Activated naive CD4-positive, alpha-beta T cell treated with anti-CD3 and anti-CD28 coated beads, Interleukin-2, amount 10 ng/mL, durations not matched to agents 7 days and 5 days (primary cell): ENCODE data around the gene INKA1.
"Not testable (repeated sequence)": the region's sequence is repeated elsewhere in the genome, so short reads cannot be mapped to it uniquely, and the experiment has no call there.

Experiments used
- CTCF ChIA-PET: fragments of 350-600 bp; sonication (Branson Sonifier 250); formaldehyde crosslinking; loops from one replicate; lab custom pipeline; 2021; ENCODE audit warnings: antibody characterized with exemption; lab: Charles Lee
- DNase-seq: peaks from one replicate; pipeline ENCODE4 v3.0.0-alpha.2; 2020
- H3K27ac Mint-ChIP-seq: one replicate; pipeline ENCODE4 v1.8.0; 2021; ENCODE audit warnings: mild to moderate bottlenecking, moderate library complexity, mixed read lengths
- H3K27me3 Mint-ChIP-seq: one replicate; pipeline ENCODE4 v1.8.0; 2021; ENCODE audit warnings: mild to moderate bottlenecking, mixed read lengths
- H3K36me3 Mint-ChIP-seq: one replicate; pipeline ENCODE4 v1.8.0; 2021; ENCODE audit warnings: mixed read lengths
- H3K4me1 Mint-ChIP-seq: one replicate; pipeline ENCODE4 v1.8.0; 2021; ENCODE audit warnings: mixed read lengths
- H3K4me3 Mint-ChIP-seq: one replicate; pipeline ENCODE4 v1.8.0; 2021; ENCODE audit warnings: mild to moderate bottlenecking, moderate library complexity, mixed read lengths
- H3K9me3 Mint-ChIP-seq: one replicate; pipeline ENCODE4 v1.8.0; 2021; ENCODE audit warnings: mixed read lengths

Gene INKA1

DNA sequence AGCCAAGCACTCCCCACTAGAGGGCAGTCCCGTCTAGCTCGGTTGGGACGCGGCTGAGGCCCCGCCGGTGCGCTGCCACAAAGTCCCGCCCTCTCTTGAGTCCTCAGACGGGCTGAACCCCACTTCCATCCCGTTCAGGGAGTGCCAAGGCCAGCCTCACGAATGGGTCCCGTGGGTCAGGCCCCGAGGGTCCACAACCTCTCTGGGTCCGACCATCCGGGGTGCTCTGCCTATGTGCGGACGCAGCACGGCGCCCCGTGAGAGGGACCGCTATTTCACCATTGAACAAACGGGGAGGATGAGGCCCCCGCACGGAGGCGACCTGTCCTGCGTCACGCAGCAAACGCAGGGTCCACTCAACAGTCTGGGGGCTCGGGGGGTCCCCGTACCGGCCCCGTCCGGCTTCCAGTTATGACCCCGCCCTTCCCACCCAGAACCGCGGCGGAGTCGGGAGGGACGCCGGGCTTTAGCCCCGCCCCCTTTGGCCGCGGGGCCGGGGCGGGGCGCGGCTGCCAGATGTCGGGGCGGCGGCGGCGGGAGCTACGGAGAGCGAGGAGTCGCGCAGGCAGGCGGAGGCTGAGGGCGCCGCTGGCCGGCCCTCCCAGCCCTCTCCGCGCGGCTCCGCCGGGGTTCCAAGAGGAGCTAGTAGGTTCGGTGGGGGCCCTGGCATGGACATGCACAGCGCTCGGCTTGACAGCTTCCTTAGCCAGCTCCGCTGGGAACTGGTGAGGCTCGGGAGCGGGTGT lies at the start of gene INKA1:
TSS of gene INKA1 (plus strand) at position 543 of the 746 bp plus-strand sequence. CDS start at position 675, 132 bp downstream.
- Mint-ChIP-seq H3K4me1 (peaks cover 46% of the 10 kb centered on the region), H3K27ac (peak within 1 kb of the TSS; percentile 67), H3K27me3 (peaks cover 68% of the 10 kb centered on the region), H3K4me3 (peak within 1 kb of the TSS; percentile 78), H3K36me3 (peaks cover 6% of the 10 kb centered on the region), H3K9me3 (no peaks in the 10 kb centered on the region)
- CTCF ChIA-PET = interaction anchor here (0.8 to 15.9 kb wide), 12 partner anchors 10 to 401 kb away, joined by 3 to 225 read pairs (median 4); partner anchors contain the start of genes AMIGO3, RBM5 and UBA7
- peak; percentile 92 for DNase-seq

DNA sequence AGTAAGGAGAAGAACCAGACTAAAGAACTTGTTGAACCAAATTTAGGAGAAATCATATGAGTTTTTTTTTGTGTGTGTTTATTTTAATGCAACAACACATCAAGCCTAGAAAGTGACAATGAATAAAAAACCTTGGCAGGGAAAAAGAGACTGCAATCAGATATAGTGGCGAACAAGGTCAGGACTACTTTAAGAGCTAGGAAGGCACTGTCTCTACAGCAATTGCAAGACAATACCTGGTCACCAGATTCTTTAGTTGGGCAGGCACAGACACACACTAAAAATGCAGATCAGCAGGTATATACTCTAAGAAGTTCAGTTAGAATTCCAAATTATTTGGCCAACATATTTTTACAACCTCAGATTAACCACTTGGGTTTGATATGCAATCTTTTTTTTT lies 48.5 kb upstream of the INKA1 start:
- Mint-ChIP-seq H3K27ac (no peak overlapping the region), H3K4me1 (no peaks in the 10 kb centered on the region), H3K36me3 (peaks cover 9% of the 10 kb centered on the region), H3K4me3 (no peak overlapping the region), H3K27me3 (no peaks in the 10 kb centered on the region), H3K9me3 (no peaks in the 10 kb centered on the region)
- no peak for DNase-seq
- CTCF ChIA-PET = no interaction called here

- no peak for DNase-seq
- Mint-ChIP-seq H3K4me3 (no peak overlapping the region), H3K36me3 (peaks cover 9% of the 10 kb centered on the region), H3K27ac (no peak overlapping the region), H3K4me1 (no peaks in the 10 kb centered on the region), H3K27me3 (no peaks in the 10 kb centered on the region), H3K9me3 (no peaks in the 10 kb centered on the region)
- CTCF ChIA-PET = no interaction called here
Measured at GRCh38 chr3:49756036-49756435, 47.0 kb upstream of the INKA1 start.

GRCh38 chr3:49757197-49757596 lies 45.9 kb upstream of the INKA1 start:
- H3K36me3 Mint-ChIP-seq = peaks cover 9% of the 10 kb centered on the region
- H3K27ac Mint-ChIP-seq = no peak overlapping the region
- no peak for DNase-seq
- no peaks in the 10 kb centered on the region for H3K27me3 Mint-ChIP-seq
- no peaks in the 10 kb centered on the region for H3K4me1 Mint-ChIP-seq
- no peak overlapping the region for H3K4me3 Mint-ChIP-seq
- no peaks in the 10 kb centered on the region for H3K9me3 Mint-ChIP-seq
- CTCF ChIA-PET = no interaction called here

- CTCF ChIA-PET = no interaction called here
- H3K4me1 Mint-ChIP-seq = no peaks in the 10 kb centered on the region
- H3K4me3 Mint-ChIP-seq = no peak overlapping the region
- no peaks in the 10 kb centered on the region for H3K9me3 Mint-ChIP-seq
- H3K36me3 Mint-ChIP-seq = peaks cover 7% of the 10 kb centered on the region
- no peaks in the 10 kb centered on the region for H3K27me3 Mint-ChIP-seq
- H3K27ac Mint-ChIP-seq = no peak overlapping the region
- DNase-seq = no peak
Measured at GRCh38 chr3:49759226-49759625, 43.8 kb upstream of the INKA1 start.

GRCh38 chr3:49761661-49762060 lies 41.4 kb upstream of the INKA1 start:
- H3K9me3 Mint-ChIP-seq = no peaks in the 10 kb centered on the region
- H3K36me3 Mint-ChIP-seq = peaks cover 6% of the 10 kb centered on the region
- H3K27ac Mint-ChIP-seq = no peak overlapping the region
- CTCF ChIA-PET = no interaction called here
- DNase-seq = no peak
- H3K27me3 Mint-ChIP-seq = no peaks in the 10 kb centered on the region
- no peaks in the 10 kb centered on the region for H3K4me1 Mint-ChIP-seq
- no peak overlapping the region for H3K4me3 Mint-ChIP-seq

- Mint-ChIP-seq H3K27me3 (no peaks in the 10 kb centered on the region), H3K4me3 (no peak overlapping the region), H3K9me3 (no peaks in the 10 kb centered on the region), H3K36me3 (peaks cover 9% of the 10 kb centered on the region), H3K27ac (no peak overlapping the region), H3K4me1 (no peaks in the 10 kb centered on the region)
- DNase-seq = no peak
- CTCF ChIA-PET = no interaction called here
Measured at GRCh38 chr3:49763981-49764380, 39.1 kb upstream of the INKA1 start.

DNA sequence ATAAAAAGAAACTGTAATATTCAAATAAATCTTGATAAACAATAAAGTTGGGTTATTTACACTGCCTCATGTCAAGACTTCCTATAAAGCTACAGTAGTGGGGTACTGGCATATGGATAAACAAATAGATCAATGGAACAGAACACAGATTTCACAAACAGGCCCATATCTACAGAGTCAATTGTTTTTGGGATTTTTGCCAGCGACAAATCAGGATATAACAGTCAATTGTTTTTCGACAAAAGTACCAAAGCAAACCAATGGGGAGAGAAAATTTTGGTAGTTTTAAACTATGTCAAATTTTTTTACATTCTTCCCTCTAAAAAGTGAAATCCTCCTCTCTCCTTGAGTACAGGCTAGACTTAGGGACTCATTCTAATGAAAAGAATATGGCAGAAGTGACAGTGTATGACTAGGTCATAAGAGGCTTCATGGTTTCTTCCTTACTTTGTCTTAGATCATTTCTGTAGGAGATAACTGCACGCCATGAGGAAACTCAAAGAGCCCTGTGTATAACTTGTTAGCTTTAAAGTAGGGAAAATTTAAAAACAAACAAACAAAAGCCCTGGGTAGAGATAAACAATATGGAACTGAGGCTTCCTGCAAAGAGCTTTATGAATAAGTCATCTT lies 33.7 kb upstream of the INKA1 start:
- DNase-seq = no peak
- Mint-ChIP-seq H3K27me3 (no peaks in the 10 kb centered on the region), H3K9me3 (no peaks in the 10 kb centered on the region), H3K4me1 (peaks cover 2% of the 10 kb centered on the region), H3K36me3 (peaks cover 14% of the 10 kb centered on the region), H3K4me3 (no peak overlapping the region), H3K27ac (no peak overlapping the region)
- CTCF ChIA-PET = no interaction called here

GRCh38 chr3:49769926-49770325 lies 33.1 kb upstream of the INKA1 start:
- Mint-ChIP-seq H3K9me3 (no peaks in the 10 kb centered on the region), H3K27me3 (no peaks in the 10 kb centered on the region), H3K36me3 (peaks cover 12% of the 10 kb centered on the region), H3K4me1 (peaks cover 2% of the 10 kb centered on the region), H3K4me3 (no peak overlapping the region), H3K27ac (no peak overlapping the region)
- no peak for DNase-seq
- CTCF ChIA-PET = no interaction called here

GRCh38 chr3:49771340-49771938 lies 31.6 kb upstream of the INKA1 start:
- Mint-ChIP-seq H3K4me3 (no peak overlapping the region), H3K27me3 (no peaks in the 10 kb centered on the region), H3K9me3 (no peaks in the 10 kb centered on the region), H3K27ac (no peak overlapping the region), H3K36me3 (peaks cover 13% of the 10 kb centered on the region), H3K4me1 (peaks cover 2% of the 10 kb centered on the region)
- CTCF ChIA-PET = interaction anchor here (1.1 kb wide), 1 partner anchor 13 kb away, joined by 3 read pairs; no protein-coding TSS in a partner anchor
- DNase-seq = no peak

DNA sequence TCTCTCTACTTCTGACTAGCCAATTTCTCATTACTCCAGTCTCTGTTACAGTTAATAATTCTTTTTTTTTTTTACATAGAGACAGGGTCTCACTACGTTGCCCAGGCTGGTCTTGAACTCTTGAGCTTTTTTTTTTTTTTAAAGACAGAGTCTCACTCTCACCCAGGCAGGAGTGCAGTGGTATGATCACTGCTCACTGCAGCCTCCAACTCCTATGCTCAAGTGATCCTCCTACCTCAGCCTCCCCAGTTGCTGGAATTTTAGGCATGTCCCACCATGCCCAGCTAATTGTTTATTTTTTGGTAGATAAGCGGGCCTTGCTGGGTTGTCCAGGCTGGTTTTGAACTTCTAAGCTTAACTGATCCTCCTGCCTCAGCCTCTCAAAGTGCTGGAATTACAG lies 30.4 kb upstream of the INKA1 start:
- Mint-ChIP-seq H3K36me3 (peaks cover 20% of the 10 kb centered on the region), H3K27ac (no peak overlapping the region), H3K4me3 (no peak overlapping the region), H3K9me3 (no peaks in the 10 kb centered on the region), H3K27me3 (no peaks in the 10 kb centered on the region), H3K4me1 (peaks cover 2% of the 10 kb centered on the region)
- no peak for DNase-seq
- CTCF ChIA-PET = no interaction called here

GRCh38 chr3:49775538-49775937 lies 27.5 kb upstream of the INKA1 start:
- no peaks in the 10 kb centered on the region for H3K9me3 Mint-ChIP-seq
- DNase-seq = no peak
- peaks cover 8% of the 10 kb centered on the region for H3K4me1 Mint-ChIP-seq
- peaks cover 19% of the 10 kb centered on the region for H3K36me3 Mint-ChIP-seq
- no peak overlapping the region for H3K4me3 Mint-ChIP-seq
- CTCF ChIA-PET = no interaction called here
- no peak overlapping the region for H3K27ac Mint-ChIP-seq
- no peaks in the 10 kb centered on the region for H3K27me3 Mint-ChIP-seq

GRCh38 chr3:49776101-49776500 lies 27.0 kb upstream of the INKA1 start:
- H3K36me3 Mint-ChIP-seq = peaks cover 22% of the 10 kb centered on the region
- H3K27me3 Mint-ChIP-seq, DNase-seq, H3K27ac Mint-ChIP-seq, H3K9me3 Mint-ChIP-seq, CTCF ChIA-PET, H3K4me3 Mint-ChIP-seq: not testable (repeated sequence)
- H3K4me1 Mint-ChIP-seq = peaks cover 11% of the 10 kb centered on the region

DNA sequence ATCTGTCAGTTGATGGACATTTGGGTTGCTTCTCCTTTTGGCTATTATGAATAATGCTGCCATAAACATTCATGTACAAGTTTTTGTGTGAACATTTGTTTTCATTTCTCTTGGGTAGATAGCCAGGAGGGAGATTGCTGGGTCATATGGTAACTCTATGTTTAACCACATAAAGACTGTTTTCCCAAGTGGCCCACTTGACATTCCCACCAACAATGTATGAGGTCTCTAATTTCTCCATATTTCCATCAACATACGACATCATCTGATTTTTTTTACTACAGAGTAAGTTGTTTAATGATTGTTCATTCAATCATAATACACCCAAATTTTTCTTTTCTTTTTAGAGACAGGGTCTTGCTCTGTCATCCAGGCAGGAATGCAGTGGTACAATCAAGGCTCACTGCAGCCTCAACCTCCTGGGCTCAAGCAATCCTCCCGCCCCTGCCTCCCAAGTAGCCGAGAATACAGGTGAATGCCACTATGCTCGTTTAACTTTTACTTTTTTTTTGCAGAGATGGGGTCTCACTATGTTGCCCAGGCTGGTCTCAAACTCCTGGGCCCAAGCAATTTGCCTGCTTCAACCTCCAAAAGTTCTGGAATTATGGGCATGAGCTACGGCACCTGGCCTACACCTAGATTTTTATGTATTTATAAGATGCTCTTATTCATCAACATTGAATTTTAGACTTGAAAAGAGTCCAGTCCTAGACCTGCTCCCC lies 23.5 kb upstream of the INKA1 start:
- Mint-ChIP-seq H3K4me1 (peaks cover 20% of the 10 kb centered on the region), H3K27ac (no peak overlapping the region), H3K9me3 (no peaks in the 10 kb centered on the region), H3K27me3 (no peaks in the 10 kb centered on the region), H3K4me3 (no peak overlapping the region), H3K36me3 (peaks cover 31% of the 10 kb centered on the region)
- no peak for DNase-seq
- CTCF ChIA-PET = no interaction called here
